Upper lobe of left lung (tissue), 6 donors: Measurements from ENCODE around the gene SMIM23. TPM values are rescaled to one million over a fixed set of nuclear protein-coding genes. Genes with fewer than 3 reads are reported as not detected.

ENCODE experiments used
- ATAC-seq, 2 donors: fragments of 200-7000 bp; cut with Tn5 transposase; one replicate each; pipeline ENCODE4 v1.9.1; 2022; ENCODE audit warnings: mild to moderate bottlenecking in 2 of 2, moderate library complexity in 2 of 2; ENCODE audit not compliant: low FRiP score in 2 of 2
- DNase-seq, 2 donors: peaks; one replicate each; pipeline ENCODE4 v3.0.0-alpha.2; 2019 to 2020
- H3K27ac ChIP-seq, 4 donors: fragments of 200-600 bp; sonication (generic); one replicate each; pipeline ENCODE4 v1.5.1; 2016 to 2019
- H3K27me3 ChIP-seq, 4 donors: fragments of 200-600 bp; sonication (generic); one replicate each; pipeline ENCODE4 v1.5.1; 2017 to 2019
- H3K36me3 ChIP-seq, 4 donors: fragments of 200-600 bp; sonication (generic); one replicate each; pipeline ENCODE4 v1.5.1; 2016 to 2019
- H3K4me1 ChIP-seq, 4 donors: fragments of 200-600 bp; sonication (generic); one replicate each; pipeline ENCODE4 v1.5.1; 2018 to 2019
- H3K4me3 ChIP-seq, 4 donors: fragments of 200-600 bp; sonication (generic); one replicate each; pipeline ENCODE4 v1.5.1; 2017 to 2019; ENCODE audit warnings: mild to moderate bottlenecking in 2 of 4, moderate library complexity in 1 of 4
- H3K9me3 ChIP-seq, 4 donors: fragments of 200-600 bp; sonication (generic); one replicate each; pipeline ENCODE4 v1.5.1; 2018 to 2019
- CTCF ChIP-seq, 6 experiments: fragments of 450-650 bp in 4 of 6; fragments of 200-600 bp in 2 of 6; sonication (generic) in 2 of 6; IDR thresholded peaks; one replicate each; pipeline ENCODE4 v1.5.1; 2016 to 2019; ENCODE audit warnings: antibody characterized with exemption in 6 of 6
- EP300 ChIP-seq, 4 donors: sonication (generic); formaldehyde crosslinking; IDR thresholded peaks; one replicate each; pipeline ENCODE4 v1.5.1; 2017; ENCODE audit warnings: antibody characterized with exemption in 4 of 4, control low read depth in 2 of 4
- POLR2A ChIP-seq, 4 donors: fragments of 450-650 bp; IDR thresholded peaks; one replicate each; pipeline ENCODE4 v1.5.1; 2016 to 2017; ENCODE audit warnings: antibody characterized with exemption in 4 of 4, mild to moderate bottlenecking in 2 of 4
- POLR2AphosphoS5 ChIP-seq, 2 donors: sonication (generic); formaldehyde crosslinking; IDR thresholded peaks; one replicate each; pipeline ENCODE4 v1.5.1; 2017; ENCODE audit warnings: antibody characterized with exemption in 2 of 2
- WGBS, 2 donors: methylation state at CpG; one replicate each; pipeline ENCODE4 v1.1.5; 2017 to 2018; 5-methylcytosine and 5-hydroxymethylcytosine counted together
- total RNA-seq, 6 donors: library from RNA; depleted of rRNA in 4 of 6; stranded (reverse); fragments of >200 nt in 4 of 6; gene quantifications; one replicate each; pipeline versions ENCODE4 v1.1.0 to v1.2.1, GENCODE V29; 2016 to 2021
- donor health status: DM: no; HTN: no; CAD: no; lungs with moderate emphysema.
- donor health status: DM: no; HTN: yes; CAD: no; lungs with severe emphysema.

Gene SMIM23
- total RNA-seq, 6 donors from 2014 or later = not detected

GRCh38 chr5:171813270-171813669, 27.7 kb downstream of the SMIM23 start:
- WGBS, 2 donors = 87 to 90% methylated on average over 4 of the region's 4 CpGs
- H3K9me3 ChIP-seq = no peaks in the 10 kb centered on the region
- H3K27me3 ChIP-seq = no peaks in the 10 kb centered on the region
- TF ChIP-seq POLR2AphosphoS5 (IDR thresholded peaks at IDR 0.05) (no peak), EP300 (IDR thresholded peaks at IDR 0.05) (no peak), POLR2A (IDR thresholded peaks at IDR 0.05) (no peak), CTCF (IDR thresholded peaks at IDR 0.05) (no peak)
- H3K27ac ChIP-seq = no peak overlapping the region
- H3K4me1 ChIP-seq = no peaks in the 10 kb centered on the region
- H3K4me3 ChIP-seq = no peak overlapping the region
- DNase-seq (no peak), ATAC-seq (no peak)
- no peaks in the 10 kb centered on the region for H3K36me3 ChIP-seq

- DNase-seq (no peak), ATAC-seq (no peak)
- no peaks in the 10 kb centered on the region for H3K27me3 ChIP-seq
- H3K4me1 ChIP-seq = no peaks in the 10 kb centered on the region
- H3K9me3 ChIP-seq = no peaks in the 10 kb centered on the region
- TF ChIP-seq EP300 (IDR thresholded peaks at IDR 0.05) = no peak
- 60 to 71% methylated on average over 7 of the region's 7 CpGs for WGBS, 2 donors
- H3K4me3 ChIP-seq = no peak overlapping the region
- no peaks in the 10 kb centered on the region for H3K36me3 ChIP-seq
- H3K27ac ChIP-seq = no peak overlapping the region
Measured at GRCh38 chr5:171813813-171814490, 28.3 kb downstream of the SMIM23 start.

GRCh38 chr5:171816666-171817065, 31.0 kb downstream of the SMIM23 start:
- Histone ChIP-seq H3K4me1 (no peaks in the 10 kb centered on the region), H3K9me3 (no peaks in the 10 kb centered on the region), H3K27me3 (no peaks in the 10 kb centered on the region), H3K36me3 (no peaks in the 10 kb centered on the region), H3K27ac (no peak overlapping the region), H3K4me3 (no peak overlapping the region)
- DNase-seq = no peak
- TF ChIP-seq EP300 (IDR thresholded peaks at IDR 0.05) (no peak), POLR2A (IDR thresholded peaks at IDR 0.05) (no peak)
- 75 to 77% methylated on average over 1 of the region's 1 CpG for WGBS, 2 donors
- no peak for ATAC-seq

- Histone ChIP-seq H3K9me3 (no peaks in the 10 kb centered on the region), H3K27me3 (no peaks in the 10 kb centered on the region), H3K36me3 (no peaks in the 10 kb centered on the region), H3K4me3 (no peak overlapping the region), H3K27ac (no peak overlapping the region), H3K4me1 (no peaks in the 10 kb centered on the region)
- ATAC-seq (no peak), DNase-seq (no peak)
- TF ChIP-seq POLR2AphosphoS5 (IDR thresholded peaks at IDR 0.05) (no peak), POLR2A (IDR thresholded peaks at IDR 0.05) (no peak), EP300 (IDR thresholded peaks at IDR 0.05) (no peak), CTCF (IDR thresholded peaks at IDR 0.05) (no peak)
- WGBS, 2 donors = 89 to 91% methylated on average over 11 of the region's 11 CpGs
Measured at GRCh38 chr5:171820561-171820960, 34.9 kb downstream of the SMIM23 start.

DNA sequence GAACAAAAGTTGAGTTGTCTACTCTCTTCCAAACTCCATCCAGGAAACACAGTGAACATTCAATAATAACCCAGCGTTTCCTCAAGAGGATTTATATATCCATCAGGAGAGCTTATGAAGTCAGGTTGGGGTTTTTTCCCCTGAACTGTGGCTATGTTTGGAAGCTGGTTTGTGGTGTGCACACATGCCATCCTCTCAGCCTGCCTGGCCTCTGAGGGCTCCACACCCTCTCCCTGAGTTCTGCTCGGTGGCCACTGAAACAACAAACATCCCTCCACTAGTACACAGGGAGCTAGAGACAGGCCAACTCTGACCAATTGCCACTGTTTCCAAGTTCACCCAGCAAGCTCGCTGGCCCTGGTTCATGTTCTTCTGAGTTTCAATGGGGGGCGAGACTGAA, 35.7 kb downstream of the SMIM23 start:
- H3K9me3 ChIP-seq = no peaks in the 10 kb centered on the region
- DNase-seq = no peak
- no peak for TF ChIP-seq EP300 (IDR thresholded peaks at IDR 0.05)
- no peak for TF ChIP-seq CTCF (IDR thresholded peaks at IDR 0.05)
- no peak for TF ChIP-seq POLR2AphosphoS5 (IDR thresholded peaks at IDR 0.05)
- TF ChIP-seq POLR2A (IDR thresholded peaks at IDR 0.05) = no peak
- no peak overlapping the region for H3K27ac ChIP-seq
- no peak overlapping the region for H3K4me3 ChIP-seq
- no peaks in the 10 kb centered on the region for H3K36me3 ChIP-seq
- ATAC-seq = no peak
- no peaks in the 10 kb centered on the region for H3K27me3 ChIP-seq
- 81 to 89% methylated on average over 4 of the region's 4 CpGs for WGBS, 2 donors
- no peaks in the 10 kb centered on the region for H3K4me1 ChIP-seq

- no peak overlapping the region for H3K4me3 ChIP-seq
- no peak for ATAC-seq
- DNase-seq = no peak
- no peaks in the 10 kb centered on the region for H3K36me3 ChIP-seq
- no peaks in the 10 kb centered on the region for H3K4me1 ChIP-seq
- 69 to 86% methylated on average over 5 of the region's 5 CpGs for WGBS, 2 donors
- TF ChIP-seq CTCF (IDR thresholded peaks at IDR 0.05) (no peak), EP300 (IDR thresholded peaks at IDR 0.05) (no peak), POLR2AphosphoS5 (IDR thresholded peaks at IDR 0.05) (no peak), POLR2A (IDR thresholded peaks at IDR 0.05) (no peak)
- H3K27ac ChIP-seq = no peak overlapping the region
- no peaks in the 10 kb centered on the region for H3K27me3 ChIP-seq
- no peaks in the 10 kb centered on the region for H3K9me3 ChIP-seq
Measured at GRCh38 chr5:171823269-171823668, 37.7 kb downstream of the SMIM23 start.
